K562 (cell line): ENCODE measurements around the gene GPRC5B.

Experiments used
- ATF3 ChIP-seq, 2 experiments: fragments of 450-650 bp in 1 of 2; sonication (generic) in 1 of 2; formaldehyde crosslinking in 1 of 2; IDR thresholded peaks in 1 of 2; conservative IDR thresholded peaks in 1 of 2; 2 replicates each; pipeline versions ENCODE4 v1.6.1 to v1.8.1; 2016 to 2023; ENCODE audit warnings: mild to moderate bottlenecking in 2 of 2, moderate library complexity in 2 of 2, inconsistent platforms in 1 of 2, missing genetic modification reagents in 1 of 2
- CHD2 ChIP-seq: IDR thresholded peaks from 2 replicates; pipeline ENCODE4 v1.6.1; 2011; ENCODE audit warnings: low read depth, low read length
- ZNF431 ChIP-seq: sonication (generic); formaldehyde crosslinking; IDR thresholded peaks from 2 replicates; pipeline ENCODE4 v1.8.0; 2022; ENCODE audit warnings: mild to moderate bottlenecking, missing genetic modification reagents

DNA sequence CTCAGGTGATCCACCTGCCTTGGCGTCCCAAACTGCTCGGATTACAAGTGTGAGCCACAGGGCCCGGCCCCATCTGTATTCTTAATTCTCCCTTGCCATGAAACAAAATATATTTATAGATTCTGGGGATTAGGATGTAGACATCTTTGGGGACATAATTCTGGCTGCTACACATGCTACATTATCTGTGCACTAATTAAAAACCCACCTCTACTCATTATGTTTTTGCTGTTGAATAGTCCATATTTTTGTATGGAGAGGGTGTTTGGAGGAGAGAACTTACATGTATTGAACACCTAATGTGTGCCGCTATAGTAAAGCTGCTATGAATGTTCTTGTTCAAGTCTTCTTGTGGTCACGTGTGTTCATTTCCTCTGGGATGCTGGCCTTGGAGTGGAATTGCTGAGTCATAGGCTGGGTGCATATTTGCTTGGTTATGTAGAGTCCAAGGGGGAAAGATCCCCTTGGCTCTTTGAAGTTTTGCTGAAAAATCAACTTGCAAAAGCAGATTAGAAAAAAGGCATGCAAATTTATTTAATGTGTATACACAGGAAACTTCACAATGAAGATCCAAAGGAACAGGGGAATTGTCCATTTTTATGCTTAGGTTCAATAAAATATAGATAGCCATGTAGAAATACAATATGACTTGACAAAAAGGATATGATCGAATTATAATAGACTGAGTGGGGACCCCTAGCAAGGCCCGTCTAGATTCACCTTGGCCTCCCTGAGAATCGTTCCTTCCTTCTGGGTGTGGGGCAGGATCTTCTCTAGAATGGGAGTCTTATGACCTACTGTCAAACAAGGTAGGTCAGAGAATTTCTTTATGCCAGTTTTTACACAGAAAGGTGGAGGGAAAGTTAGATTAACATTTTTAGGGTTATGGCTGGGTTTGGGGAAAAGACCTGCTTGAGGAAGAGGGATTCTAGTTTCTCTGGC, 42.1 kb upstream of the GPRC5B start:
- TF ChIP-seq ZNF431 (CRISPR knock-in tag) (no peak), CHD2 (no peak), ATF3 (IDR thresholded peaks at IDR 0.05) (no peak), ATF3 (CRISPR knock-in tag; conservative IDR thresholded peaks at IDR 0.05) (no peak)
